ENCODE measurements around the gene HSPB6. TPM values are rescaled to one million over a fixed set of nuclear protein-coding genes. Genes with fewer than 3 reads are reported as not detected.
"Not testable (repeated sequence)": the region's sequence is repeated elsewhere in the genome, so short reads cannot be mapped to it uniquely, and the experiment has no call there.

HSPB6 gene
- total RNA-seq, 2 donors from 2014 or later: not detected

- no peaks in the 10 kb centered on the region for H3K27me3 Mint-ChIP-seq
- DNase-seq (ENCODE audit: low spot score): no peak
- no peaks in the 10 kb centered on the region for H3K9me3 Mint-ChIP-seq
- no peak overlapping the region for H3K4me3 Mint-ChIP-seq
- no peak for ATAC-seq
- H3K27ac Mint-ChIP-seq: peak overlapping the region in 1 of 2 donors; percentile 66
- peaks cover 11 to 26% of the 10 kb centered on the region in 2 donors for H3K4me1 Mint-ChIP-seq (ENCODE audit: low read depth in 2 of 2)
- peaks cover 15% of the 10 kb centered on the region for H3K36me3 Mint-ChIP-seq
These were observed 25.5 kb downstream of the HSPB6 start for GRCh38 chr19:35731353-35731752.

- H3K36me3 Mint-ChIP-seq: peaks cover 22% of the 10 kb centered on the region
- H3K27ac Mint-ChIP-seq: no peak overlapping the region
- H3K4me3 Mint-ChIP-seq: no peak overlapping the region
- peaks cover 10 to 29% of the 10 kb centered on the region in 2 donors for H3K4me1 Mint-ChIP-seq (ENCODE audit: low read depth in 2 of 2)
- no peaks in the 10 kb centered on the region for H3K27me3 Mint-ChIP-seq
- no peaks in the 10 kb centered on the region for H3K9me3 Mint-ChIP-seq
- no peak for ATAC-seq
- no peak for DNase-seq (ENCODE audit: low spot score)
These were observed 26.5 kb downstream of the HSPB6 start for GRCh38 chr19:35730326-35730725.

GRCh38 chr19:35729763-35730162 lies 27.1 kb downstream of the HSPB6 start:
- H3K27ac Mint-ChIP-seq: no peak overlapping the region
- H3K27me3 Mint-ChIP-seq: no peaks in the 10 kb centered on the region
- no peak overlapping the region for H3K4me3 Mint-ChIP-seq
- peaks cover 22% of the 10 kb centered on the region for H3K36me3 Mint-ChIP-seq
- DNase-seq (ENCODE audit: low spot score): no peak
- ATAC-seq: no peak
- no peaks in the 10 kb centered on the region for H3K9me3 Mint-ChIP-seq
- H3K4me1 Mint-ChIP-seq (ENCODE audit: low read depth in 2 of 2): peaks cover 10 to 29% of the 10 kb centered on the region in 2 donors

DNA sequence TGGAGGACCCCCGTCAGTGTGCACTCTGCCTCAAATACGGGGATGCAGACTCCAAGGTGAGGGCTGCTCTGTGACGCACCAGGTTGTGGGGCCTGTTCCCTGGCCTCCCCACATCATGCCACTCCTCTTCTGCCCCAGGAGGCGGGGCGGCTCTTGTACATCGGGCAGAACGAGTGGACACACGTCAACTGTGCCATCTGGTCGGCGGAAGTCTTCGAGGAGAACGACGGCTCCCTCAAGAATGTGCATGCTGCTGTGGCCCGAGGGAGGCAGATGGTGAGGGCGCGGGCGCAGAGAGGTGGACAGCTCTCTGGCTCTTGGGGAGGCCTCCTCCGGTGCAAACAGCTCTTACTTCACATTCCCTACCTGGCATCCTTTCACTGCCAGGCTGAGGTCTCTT lies 27.8 kb downstream of the HSPB6 start:
- Mint-ChIP-seq H3K27me3 (no peaks in the 10 kb centered on the region), H3K27ac (no peak overlapping the region), H3K4me3 (no peak overlapping the region), H3K36me3 (peaks cover 15% of the 10 kb centered on the region), H3K4me1 (ENCODE audit: low read depth in 2 of 2) (peaks cover 2 to 26% of the 10 kb centered on the region in 2 donors), H3K9me3 (no peaks in the 10 kb centered on the region)
- DNase-seq (ENCODE audit: low spot score) (no peak), ATAC-seq (no peak)

GRCh38 chr19:35727956-35728706 lies 28.7 kb downstream of the HSPB6 start:
- H3K27ac Mint-ChIP-seq: no peak overlapping the region
- no peak overlapping the region for H3K4me3 Mint-ChIP-seq
- peaks cover 19% of the 10 kb centered on the region for H3K36me3 Mint-ChIP-seq
- H3K27me3 Mint-ChIP-seq: no peaks in the 10 kb centered on the region
- no peaks in the 10 kb centered on the region for H3K9me3 Mint-ChIP-seq
- ATAC-seq (no peak), DNase-seq (ENCODE audit: low spot score) (no peak)
- H3K4me1 Mint-ChIP-seq (ENCODE audit: low read depth in 2 of 2): peaks cover 0 to 27% of the 10 kb centered on the region in 2 donors

GRCh38 chr19:35727053-35727955 lies 29.5 kb downstream of the HSPB6 start:
- H3K9me3 Mint-ChIP-seq: no peaks in the 10 kb centered on the region
- H3K27ac Mint-ChIP-seq: no peak overlapping the region
- no peak for ATAC-seq
- peaks cover 19% of the 10 kb centered on the region for H3K36me3 Mint-ChIP-seq
- no peak for DNase-seq (ENCODE audit: low spot score)
- no peaks in the 10 kb centered on the region for H3K27me3 Mint-ChIP-seq
- H3K4me1 Mint-ChIP-seq (ENCODE audit: low read depth in 2 of 2): peaks cover 0 to 31% of the 10 kb centered on the region in 2 donors
- no peak overlapping the region for H3K4me3 Mint-ChIP-seq

GRCh38 chr19:35725216-35725861 lies 31.5 kb downstream of the HSPB6 start:
- no peak for ATAC-seq
- H3K9me3 Mint-ChIP-seq: no peaks in the 10 kb centered on the region
- no peak for DNase-seq (ENCODE audit: low spot score)
- H3K4me3 Mint-ChIP-seq: no peak overlapping the region
- H3K4me1 Mint-ChIP-seq (ENCODE audit: low read depth in 2 of 2): peaks cover 6 to 32% of the 10 kb centered on the region in 2 donors
- no peaks in the 10 kb centered on the region for H3K27me3 Mint-ChIP-seq
- H3K36me3 Mint-ChIP-seq: peaks cover 15% of the 10 kb centered on the region
- no peak overlapping the region for H3K27ac Mint-ChIP-seq

- Mint-ChIP-seq H3K4me1 (ENCODE audit: low read depth in 2 of 2) (peaks cover 11 to 37% of the 10 kb centered on the region in 2 donors), H3K9me3 (no peaks in the 10 kb centered on the region), H3K36me3 (peaks cover 19% of the 10 kb centered on the region), H3K27me3 (no peaks in the 10 kb centered on the region), H3K27ac (no peak overlapping the region), H3K4me3 (no peak overlapping the region)
- ATAC-seq (no peak), DNase-seq (ENCODE audit: low spot score) (no peak)
These were observed 32.3 kb downstream of the HSPB6 start for GRCh38 chr19:35724560-35724959.

DNA sequence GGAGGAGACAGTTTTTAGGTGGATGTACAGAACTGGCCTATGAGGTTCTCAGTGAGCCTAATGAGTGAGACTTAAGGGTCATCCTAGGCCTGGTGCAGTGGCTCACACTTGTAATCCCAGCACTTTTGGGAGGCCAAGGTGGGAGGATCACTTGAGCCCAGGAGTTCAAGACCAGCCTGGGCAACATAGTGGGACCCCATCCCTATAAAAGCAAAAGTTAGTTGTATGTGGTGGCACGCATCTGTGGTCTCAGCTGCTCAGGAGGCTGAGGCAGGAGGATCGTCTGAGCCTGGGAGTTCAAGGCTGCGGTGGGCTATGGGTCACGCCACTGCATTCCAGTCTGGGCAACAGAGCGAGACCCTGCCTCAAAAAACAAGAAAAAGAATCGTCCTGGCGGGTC lies 32.7 kb downstream of the HSPB6 start:
- Mint-ChIP-seq H3K36me3 (peaks cover 19% of the 10 kb centered on the region), H3K4me1 (ENCODE audit: low read depth in 2 of 2) (peaks cover 15 to 41% of the 10 kb centered on the region in 2 donors), H3K27ac (peak overlapping the region in 1 of 2 donors; percentile 68)
- not testable (repeated sequence) for H3K4me3 Mint-ChIP-seq; H3K9me3 Mint-ChIP-seq; H3K27me3 Mint-ChIP-seq; DNase-seq (ENCODE audit: low spot score); ATAC-seq

- Mint-ChIP-seq H3K4me3 (no peak overlapping the region), H3K4me1 (ENCODE audit: low read depth in 2 of 2) (peaks cover 15 to 43% of the 10 kb centered on the region in 2 donors), H3K27me3 (no peaks in the 10 kb centered on the region), H3K27ac (peak overlapping the region in 1 of 2 donors; percentile 68), H3K9me3 (no peaks in the 10 kb centered on the region), H3K36me3 (peaks cover 19% of the 10 kb centered on the region)
- no peak for DNase-seq (ENCODE audit: low spot score)
- ATAC-seq: no peak
These were observed 33.2 kb downstream of the HSPB6 start for GRCh38 chr19:35723671-35724070.

- Mint-ChIP-seq H3K4me1 (ENCODE audit: low read depth in 2 of 2) (peaks cover 15 to 35% of the 10 kb centered on the region in 2 donors), H3K27me3 (no peaks in the 10 kb centered on the region), H3K27ac (no peak overlapping the region), H3K36me3 (peaks cover 19% of the 10 kb centered on the region), H3K4me3 (no peak overlapping the region), H3K9me3 (no peaks in the 10 kb centered on the region)
- no peak for DNase-seq (ENCODE audit: low spot score)
- no peak for ATAC-seq
These were observed 33.9 kb downstream of the HSPB6 start for GRCh38 chr19:35722897-35723296.

DNA sequence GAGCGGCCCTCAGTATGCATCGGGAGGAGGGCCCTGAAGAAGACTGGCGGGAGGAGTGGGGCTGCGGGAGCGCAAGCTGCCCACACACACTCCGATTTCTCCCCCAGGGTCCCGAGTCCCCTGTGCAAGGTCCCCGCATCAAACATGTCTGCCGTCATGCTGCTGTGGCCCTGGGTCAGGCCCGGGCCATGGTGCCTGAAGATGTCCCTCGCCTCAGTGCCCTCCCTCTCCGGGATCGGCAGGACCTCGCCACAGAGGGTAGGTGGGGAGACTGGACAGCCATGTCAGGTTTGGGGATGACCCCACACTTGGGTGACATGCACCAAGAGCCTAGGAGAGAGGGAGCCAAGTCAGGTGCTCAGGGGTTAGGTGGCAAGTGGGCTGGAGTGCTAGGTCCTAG lies 34.4 kb downstream of the HSPB6 start:
- Mint-ChIP-seq H3K9me3 (no peaks in the 10 kb centered on the region), H3K4me3 (no peak overlapping the region), H3K27me3 (no peaks in the 10 kb centered on the region), H3K27ac (peak overlapping the region in 1 of 2 donors; percentile 50), H3K36me3 (peaks cover 19% of the 10 kb centered on the region), H3K4me1 (ENCODE audit: low read depth in 2 of 2) (peaks cover 15 to 35% of the 10 kb centered on the region in 2 donors)
- no peak for DNase-seq (ENCODE audit: low spot score)
- ATAC-seq: no peak

GRCh38 chr19:35721374-35721773 lies 35.5 kb downstream of the HSPB6 start:
- ATAC-seq (no peak), DNase-seq (ENCODE audit: low spot score) (no peak)
- H3K9me3 Mint-ChIP-seq: no peaks in the 10 kb centered on the region
- H3K27me3 Mint-ChIP-seq: no peaks in the 10 kb centered on the region
- H3K27ac Mint-ChIP-seq: peak overlapping the region in 1 of 2 donors; percentile 54
- H3K36me3 Mint-ChIP-seq: peaks cover 24% of the 10 kb centered on the region
- no peak overlapping the region for H3K4me3 Mint-ChIP-seq
- H3K4me1 Mint-ChIP-seq (ENCODE audit: low read depth in 2 of 2): peaks cover 20 to 41% of the 10 kb centered on the region in 2 donors

Measured in natural killer cell treated with Interleukin-12 subunit alpha and Interleukin-12 subunit beta and Interleukin-15 and Interleukin-18, amount 100 ng/mL, for 72 hours (primary cell).